Measurements from ENCODE around the gene MARF1.
"Not testable (repeated sequence)": the region's sequence is repeated elsewhere in the genome, so short reads cannot be mapped to it uniquely, and the experiment has no call there.

The MARF1 gene

DNA sequence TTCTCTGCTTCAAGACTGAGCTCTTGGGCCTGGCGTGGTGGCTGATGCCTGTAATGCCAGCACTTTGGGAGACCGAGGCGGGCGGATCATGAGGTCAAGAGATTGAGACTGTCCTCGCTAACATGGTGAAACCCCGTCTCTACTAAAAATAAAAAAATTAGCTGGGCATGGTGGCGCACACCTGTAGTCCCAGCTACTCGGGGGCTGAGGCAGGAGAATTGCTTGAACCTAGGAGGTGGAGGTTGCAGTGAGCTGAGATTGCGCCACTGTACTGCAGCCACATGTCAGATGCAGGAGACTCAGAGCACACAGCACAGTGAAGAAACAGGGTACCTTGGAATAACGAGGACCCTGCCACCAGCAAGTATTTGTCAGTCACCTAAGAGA is 29.2 kb upstream of the MARF1 start:
- H3K27me3 ChIP-seq (ENCODE audit: control insufficient read depth, insufficient read depth, low read length); H3K4me3 ChIP-seq (ENCODE audit: low read depth, low read length); H3K9ac ChIP-seq (ENCODE audit: low read depth, low read length); H3K4me1 ChIP-seq (ENCODE audit: control insufficient read depth, insufficient read depth, low read length); H3K27ac ChIP-seq (ENCODE audit: low read depth, low read length); H3K9me3 ChIP-seq (ENCODE audit: control insufficient read depth, insufficient read depth, low read length): not testable (repeated sequence)
- peaks cover 29% of the 10 kb centered on the region for H3K36me3 ChIP-seq (ENCODE audit: control insufficient read depth, insufficient read depth, low read length)

- Histone ChIP-seq H3K9me3 (ENCODE audit: control insufficient read depth, insufficient read depth, low read length) (no peaks in the 10 kb centered on the region), H3K27ac (ENCODE audit: low read depth, low read length) (no peak overlapping the region), H3K27me3 (ENCODE audit: control insufficient read depth, insufficient read depth, low read length) (no peaks in the 10 kb centered on the region), H3K36me3 (ENCODE audit: control insufficient read depth, insufficient read depth, low read length) (peaks cover 33% of the 10 kb centered on the region), H3K4me3 (ENCODE audit: low read depth, low read length) (no peak overlapping the region), H3K9ac (ENCODE audit: low read depth, low read length) (no peak overlapping the region), H3K4me1 (ENCODE audit: control insufficient read depth, insufficient read depth, low read length) (no peaks in the 10 kb centered on the region)
These were observed 28.7 kb upstream of the MARF1 start for GRCh38 chr16:15671530-15672117.

DNA sequence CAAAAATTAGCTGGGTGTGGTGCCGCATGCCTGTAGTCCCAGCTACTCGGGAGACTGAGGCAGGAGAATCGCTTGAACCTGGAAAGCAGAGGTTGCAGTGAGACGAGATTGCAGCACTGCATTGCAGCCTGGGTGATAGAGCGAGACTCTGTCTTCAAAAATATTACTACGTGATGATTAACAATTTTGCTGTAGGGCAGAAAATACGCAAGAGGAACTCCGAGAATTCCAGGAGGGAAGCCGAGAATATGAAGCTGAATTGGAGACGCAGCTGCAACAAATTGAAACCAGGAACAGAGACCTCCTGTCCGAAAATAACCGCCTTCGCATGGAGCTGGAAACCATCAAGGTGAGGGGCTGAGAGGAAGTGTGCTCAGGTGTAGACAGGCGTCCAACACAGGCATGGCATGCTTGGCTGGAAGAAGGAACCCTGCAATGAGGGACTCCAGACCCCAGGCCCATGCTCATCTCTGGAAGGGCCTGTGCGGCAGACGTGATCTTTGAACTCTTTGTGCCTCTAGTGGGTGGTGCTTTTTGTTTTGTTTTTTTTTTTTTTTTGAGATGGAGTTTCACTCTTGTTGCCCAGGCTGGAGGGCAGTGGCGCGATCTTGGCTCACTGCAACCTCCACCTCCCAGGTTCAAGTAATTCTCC is 24.3 kb upstream of the MARF1 start:
- Histone ChIP-seq H3K27ac (ENCODE audit: low read depth, low read length) (no peak overlapping the region), H3K9me3 (ENCODE audit: control insufficient read depth, insufficient read depth, low read length) (no peaks in the 10 kb centered on the region), H3K4me3 (ENCODE audit: low read depth, low read length) (no peak overlapping the region), H3K4me1 (ENCODE audit: control insufficient read depth, insufficient read depth, low read length) (no peaks in the 10 kb centered on the region), H3K9ac (ENCODE audit: low read depth, low read length) (no peak overlapping the region), H3K27me3 (ENCODE audit: control insufficient read depth, insufficient read depth, low read length) (no peaks in the 10 kb centered on the region), H3K36me3 (ENCODE audit: control insufficient read depth, insufficient read depth, low read length) (peaks cover 48% of the 10 kb centered on the region)

GRCh38 chr16:15665107-15665506 is 22.2 kb upstream of the MARF1 start:
- Histone ChIP-seq H3K27ac (ENCODE audit: low read depth, low read length) (no peak overlapping the region), H3K9me3 (ENCODE audit: control insufficient read depth, insufficient read depth, low read length) (no peaks in the 10 kb centered on the region), H3K4me3 (ENCODE audit: low read depth, low read length) (no peak overlapping the region), H3K4me1 (ENCODE audit: control insufficient read depth, insufficient read depth, low read length) (no peaks in the 10 kb centered on the region), H3K9ac (ENCODE audit: low read depth, low read length) (no peak overlapping the region), H3K27me3 (ENCODE audit: control insufficient read depth, insufficient read depth, low read length) (no peaks in the 10 kb centered on the region), H3K36me3 (ENCODE audit: control insufficient read depth, insufficient read depth, low read length) (peaks cover 43% of the 10 kb centered on the region)

DNA sequence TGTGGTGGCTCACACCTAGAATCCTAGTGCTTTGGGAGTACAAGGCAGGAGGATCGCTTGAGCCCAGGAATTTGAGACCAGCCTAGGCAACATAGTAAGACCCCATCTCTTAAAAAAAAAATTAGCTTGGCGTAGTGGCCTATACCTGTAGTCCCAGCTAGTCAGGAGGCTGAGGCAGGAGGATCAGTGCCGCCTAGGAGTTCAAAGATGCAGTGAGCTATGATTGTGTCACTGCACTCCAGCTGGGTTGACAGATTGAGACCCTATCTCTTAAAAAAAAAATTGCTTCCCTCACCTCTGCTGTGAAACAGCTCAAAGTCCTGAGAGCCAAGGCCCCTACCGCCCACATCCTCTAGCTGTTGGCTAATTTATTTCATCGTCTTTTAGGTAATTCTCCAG is 17.2 kb upstream of the MARF1 start:
- Histone ChIP-seq H3K36me3 (ENCODE audit: control insufficient read depth, insufficient read depth, low read length) (peaks cover 7% of the 10 kb centered on the region), H3K27ac (ENCODE audit: low read depth, low read length) (no peak overlapping the region)

GRCh38 chr16:15658556-15658955 is 15.6 kb upstream of the MARF1 start:
- Histone ChIP-seq H3K27ac (ENCODE audit: low read depth, low read length) (no peak overlapping the region), H3K27me3 (ENCODE audit: control insufficient read depth, insufficient read depth, low read length) (no peaks in the 10 kb centered on the region), H3K36me3 (ENCODE audit: control insufficient read depth, insufficient read depth, low read length) (no peaks in the 10 kb centered on the region), H3K4me1 (ENCODE audit: control insufficient read depth, insufficient read depth, low read length) (no peaks in the 10 kb centered on the region), H3K4me3 (ENCODE audit: low read depth, low read length) (no peak overlapping the region), H3K9ac (ENCODE audit: low read depth, low read length) (no peak overlapping the region), H3K9me3 (ENCODE audit: control insufficient read depth, insufficient read depth, low read length) (no peaks in the 10 kb centered on the region)

More for the DNA sequence above, 17.2 kb upstream of the MARF1 start:
- H3K9ac ChIP-seq (ENCODE audit: low read depth, low read length): no peak overlapping the region
- H3K9me3 ChIP-seq (ENCODE audit: control insufficient read depth, insufficient read depth, low read length): no peaks in the 10 kb centered on the region
- no peaks in the 10 kb centered on the region for H3K27me3 ChIP-seq (ENCODE audit: control insufficient read depth, insufficient read depth, low read length)
- no peak overlapping the region for H3K4me3 ChIP-seq (ENCODE audit: low read depth, low read length)
- no peaks in the 10 kb centered on the region for H3K4me1 ChIP-seq (ENCODE audit: control insufficient read depth, insufficient read depth, low read length)

DNA sequence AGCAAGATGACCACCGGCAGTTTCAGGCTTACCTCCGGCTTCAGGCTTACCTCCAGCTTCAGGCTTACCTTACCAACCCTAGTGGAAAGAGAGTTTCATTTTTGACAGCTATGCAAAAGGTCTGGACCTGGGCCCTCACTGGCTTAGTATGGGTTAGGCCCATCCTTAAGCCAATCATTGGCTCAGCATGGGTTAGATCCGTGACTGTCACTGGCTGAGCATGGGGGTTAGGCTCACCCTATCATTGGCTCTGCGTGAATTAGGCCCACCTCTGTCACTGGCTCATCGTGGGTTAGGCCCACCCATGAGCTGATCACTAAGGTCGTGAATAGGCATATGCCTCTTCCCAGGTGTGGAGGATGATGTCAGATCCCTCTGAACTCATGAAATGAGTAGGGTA is 15.2 kb upstream of the MARF1 start:
- H3K27me3 ChIP-seq (ENCODE audit: control insufficient read depth, insufficient read depth, low read length): no peaks in the 10 kb centered on the region
- no peak overlapping the region for H3K4me3 ChIP-seq (ENCODE audit: low read depth, low read length)
- H3K27ac ChIP-seq (ENCODE audit: low read depth, low read length): no peak overlapping the region
- H3K9me3 ChIP-seq (ENCODE audit: control insufficient read depth, insufficient read depth, low read length): no peaks in the 10 kb centered on the region
- peaks cover 3% of the 10 kb centered on the region; the same call in 1 of the 2 replicates for H3K36me3 ChIP-seq (ENCODE audit: control insufficient read depth, insufficient read depth, low read length)
- no peaks in the 10 kb centered on the region for H3K4me1 ChIP-seq (ENCODE audit: control insufficient read depth, insufficient read depth, low read length)
- no peak overlapping the region for H3K9ac ChIP-seq (ENCODE audit: low read depth, low read length)

DNA sequence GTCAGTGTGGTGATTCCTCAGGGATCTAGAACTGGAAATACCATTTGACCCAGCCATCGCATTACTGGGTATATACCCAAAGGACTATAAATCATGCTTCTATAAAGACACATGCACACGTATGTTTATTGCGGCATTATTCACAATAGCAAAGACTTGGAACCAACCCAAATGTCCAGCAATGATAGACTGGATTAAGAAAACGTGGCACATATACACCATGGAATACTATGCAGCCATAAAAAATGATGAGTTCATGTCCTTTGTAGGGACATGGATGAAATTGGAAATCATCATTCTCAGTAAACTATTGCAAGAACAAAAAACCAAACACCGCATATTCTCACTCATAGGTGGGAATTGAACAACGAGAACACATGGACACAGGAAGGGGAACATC is 12.6 kb upstream of the MARF1 start:
- H3K27ac ChIP-seq (ENCODE audit: low read depth, low read length); H3K9me3 ChIP-seq (ENCODE audit: control insufficient read depth, insufficient read depth, low read length); H3K4me1 ChIP-seq (ENCODE audit: control insufficient read depth, insufficient read depth, low read length); H3K9ac ChIP-seq (ENCODE audit: low read depth, low read length); H3K27me3 ChIP-seq (ENCODE audit: control insufficient read depth, insufficient read depth, low read length); H3K4me3 ChIP-seq (ENCODE audit: low read depth, low read length): not testable (repeated sequence)
- peaks cover 13% of the 10 kb centered on the region for H3K36me3 ChIP-seq (ENCODE audit: control insufficient read depth, insufficient read depth, low read length)

- Histone ChIP-seq H3K27ac (ENCODE audit: low read depth, low read length) (no peak overlapping the region), H3K9ac (ENCODE audit: low read depth, low read length) (no peak overlapping the region), H3K27me3 (ENCODE audit: control insufficient read depth, insufficient read depth, low read length) (no peaks in the 10 kb centered on the region), H3K9me3 (ENCODE audit: control insufficient read depth, insufficient read depth, low read length) (no peaks in the 10 kb centered on the region), H3K4me1 (ENCODE audit: control insufficient read depth, insufficient read depth, low read length) (no peaks in the 10 kb centered on the region), H3K36me3 (ENCODE audit: control insufficient read depth, insufficient read depth, low read length) (peaks cover 13% of the 10 kb centered on the region), H3K4me3 (ENCODE audit: low read depth, low read length) (no peak overlapping the region)
These were observed 11.6 kb upstream of the MARF1 start for GRCh38 chr16:15654591-15654990.

DNA sequence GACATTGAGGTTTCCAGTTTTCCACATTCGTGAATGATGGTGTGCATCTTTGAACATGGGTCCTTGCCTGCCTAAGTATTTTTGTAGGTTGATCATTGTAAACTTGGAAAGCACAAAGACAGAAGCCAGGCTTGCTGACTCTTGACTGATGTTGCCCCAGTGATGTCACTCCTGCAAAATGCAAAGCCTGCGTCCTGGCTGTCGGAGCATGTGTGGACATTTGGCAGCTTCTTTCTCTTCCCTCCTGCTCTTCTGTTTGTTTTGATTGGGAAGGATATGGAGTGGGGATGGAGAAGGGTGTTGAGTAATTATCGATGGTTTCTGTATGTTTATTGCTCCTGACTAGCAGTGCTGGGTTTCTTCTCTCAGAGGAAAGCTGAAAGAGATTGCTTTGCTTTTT is 10.3 kb upstream of the MARF1 start:
- H3K4me3 ChIP-seq (ENCODE audit: low read depth, low read length): no peak overlapping the region
- H3K27ac ChIP-seq (ENCODE audit: low read depth, low read length): no peak overlapping the region
- H3K9me3 ChIP-seq (ENCODE audit: control insufficient read depth, insufficient read depth, low read length): no peaks in the 10 kb centered on the region

GRCh38 chr16:15652293-15653001 is 9.5 kb upstream of the MARF1 start:
- H3K9me3 ChIP-seq (ENCODE audit: control insufficient read depth, insufficient read depth, low read length): no peaks in the 10 kb centered on the region
- no peaks in the 10 kb centered on the region for H3K27me3 ChIP-seq (ENCODE audit: control insufficient read depth, insufficient read depth, low read length)
- H3K36me3 ChIP-seq (ENCODE audit: control insufficient read depth, insufficient read depth, low read length): peaks cover 13% of the 10 kb centered on the region
- H3K4me1 ChIP-seq (ENCODE audit: control insufficient read depth, insufficient read depth, low read length): no peaks in the 10 kb centered on the region
- no peak overlapping the region for H3K9ac ChIP-seq (ENCODE audit: low read depth, low read length)
- H3K27ac ChIP-seq (ENCODE audit: low read depth, low read length): no peak overlapping the region
- H3K4me3 ChIP-seq (ENCODE audit: low read depth, low read length): no peak overlapping the region

More for the DNA sequence above, 10.3 kb upstream of the MARF1 start:
- Histone ChIP-seq H3K27me3 (ENCODE audit: control insufficient read depth, insufficient read depth, low read length) (no peaks in the 10 kb centered on the region), H3K4me1 (ENCODE audit: control insufficient read depth, insufficient read depth, low read length) (no peaks in the 10 kb centered on the region), H3K9ac (ENCODE audit: low read depth, low read length) (no peak overlapping the region), H3K36me3 (ENCODE audit: control insufficient read depth, insufficient read depth, low read length) (peaks cover 13% of the 10 kb centered on the region)

Data from HUES48 (cell line).